ENCODE results near the gene DOK5. TPM values are rescaled to one million over a fixed set of nuclear protein-coding genes. Genes with fewer than 3 reads are reported as not detected.

DOK5 gene
- total RNA-seq, 2 experiments from 2014 or later, result not detected

DNA sequence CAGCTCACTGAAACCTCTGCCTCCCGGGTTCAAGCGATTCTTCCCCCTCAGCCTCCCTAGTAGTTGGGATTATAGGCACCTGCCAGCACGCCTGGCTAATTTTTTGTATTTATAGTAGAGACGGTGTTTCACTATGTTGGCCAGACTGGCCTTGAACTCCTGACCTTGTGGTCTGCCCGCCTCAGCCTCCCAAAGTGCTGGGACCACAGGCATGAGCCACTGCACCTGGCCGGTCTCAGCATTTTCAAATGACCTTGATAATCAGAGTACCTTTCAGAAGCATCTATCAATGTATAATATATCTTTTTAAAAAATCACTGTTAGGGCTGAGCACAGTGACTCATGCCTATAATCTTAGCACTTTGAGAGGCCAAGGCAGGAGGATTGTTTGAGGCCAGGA lies 143.0 kb downstream of the DOK5 start:
- no peak overlapping the region for H3K4me3 ChIP-seq (ENCODE audit: low read depth, low read length, poor library complexity, severe bottlenecking)
- H3K9me3 ChIP-seq (ENCODE audit: low read length), result no peaks in the 10 kb centered on the region
- H3K4me1 ChIP-seq (ENCODE audit: insufficient read depth, low read length, poor library complexity, severe bottlenecking), result no peaks in the 10 kb centered on the region
- no peaks in the 10 kb centered on the region for H3K79me2 ChIP-seq (ENCODE audit: insufficient read depth, low read depth, low read length)
- ChIA-PET POLR2A (no interaction called here), CTCF (ENCODE audit: unreplicated experiment) (no interaction called here)
- H3K27ac ChIP-seq (ENCODE audit: low read depth, low read length, poor library complexity, severe bottlenecking), result no peak overlapping the region
- H3K36me3 ChIP-seq (ENCODE audit: insufficient read depth, low read length), result no peaks in the 10 kb centered on the region
- H3K9me2 ChIP-seq (ENCODE audit: insufficient read depth, low read length), result no peaks in the 10 kb centered on the region
- no peak overlapping the region for H2AFZ ChIP-seq (ENCODE audit: low read length)
- intact Hi-C loops (cut with micrococcal nuclease; ENCODE audit: unreplicated experiment), result no loop called here
- TF ChIP-seq EZH2phosphoT487 (IDR thresholded peaks at IDR 0.05; ENCODE audit: borderline replicate concordance, low read depth, low read length) (no peak), CTCF (conservative IDR thresholded peaks at IDR 0.05; ENCODE audit: low read length) (no peak)
- no peak for DNase-seq (ENCODE audit: low spot score)
- H3K4me2 ChIP-seq (ENCODE audit: low read length), result no peak overlapping the region
- no peaks in the 10 kb centered on the region for H4K20me1 ChIP-seq (ENCODE audit: insufficient read depth, low read length)
- no TSS peak for BruUV-seq (replicated peaks)

- Histone ChIP-seq H3K4me2 (ENCODE audit: low read length) (no peak overlapping the region), H3K9me2 (ENCODE audit: insufficient read depth, low read length) (no peaks in the 10 kb centered on the region), H3K79me2 (ENCODE audit: insufficient read depth, low read depth, low read length) (no peaks in the 10 kb centered on the region), H3K4me1 (ENCODE audit: insufficient read depth, low read length, poor library complexity, severe bottlenecking) (no peaks in the 10 kb centered on the region), H3K9me3 (ENCODE audit: low read length) (no peaks in the 10 kb centered on the region), H3K4me3 (ENCODE audit: low read depth, low read length, poor library complexity, severe bottlenecking) (no peak overlapping the region), H2AFZ (ENCODE audit: low read length) (no peak overlapping the region), H3K27ac (ENCODE audit: low read depth, low read length, poor library complexity, severe bottlenecking) (no peak overlapping the region), H4K20me1 (ENCODE audit: insufficient read depth, low read length) (no peaks in the 10 kb centered on the region), H3K36me3 (ENCODE audit: insufficient read depth, low read length) (no peaks in the 10 kb centered on the region)
- CTCF ChIA-PET (ENCODE audit: unreplicated experiment), result no interaction called here
- no peak for TF ChIP-seq CTCF (conservative IDR thresholded peaks at IDR 0.05; ENCODE audit: low read length)
- no peak for DNase-seq (ENCODE audit: low spot score)
- POLR2A ChIA-PET, result no interaction called here
- intact Hi-C loops (cut with micrococcal nuclease; ENCODE audit: unreplicated experiment), result no loop called here
- no TSS peak for BruUV-seq (replicated peaks)
Observed at GRCh38 chr20:54619181-54619580, 143.8 kb downstream of the DOK5 start.

DNA sequence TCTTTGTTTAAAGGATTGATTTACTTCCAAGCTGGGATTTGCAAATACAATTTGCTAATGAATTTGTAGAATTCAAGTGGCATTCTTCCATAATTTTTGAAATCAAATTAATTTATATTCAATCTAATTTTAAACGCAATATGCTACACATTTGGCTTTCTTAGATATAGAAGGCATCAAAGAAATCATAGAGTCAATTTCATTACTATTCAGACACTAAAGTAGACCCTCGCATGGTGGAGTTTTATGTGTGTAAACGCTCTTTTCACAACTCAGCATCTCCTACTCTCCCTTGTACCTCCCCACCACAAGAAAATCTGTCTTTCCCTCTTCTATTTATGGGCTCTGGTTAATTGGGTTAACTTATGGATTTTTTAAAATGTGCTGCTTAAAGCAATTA lies 144.3 kb downstream of the DOK5 start:
- Histone ChIP-seq H3K79me2 (ENCODE audit: insufficient read depth, low read depth, low read length) (no peaks in the 10 kb centered on the region), H2AFZ (ENCODE audit: low read length) (no peak overlapping the region), H3K4me2 (ENCODE audit: low read length) (no peak overlapping the region), H3K9me3 (ENCODE audit: low read length) (no peaks in the 10 kb centered on the region), H3K4me3 (ENCODE audit: low read depth, low read length, poor library complexity, severe bottlenecking) (no peak overlapping the region), H3K9me2 (ENCODE audit: insufficient read depth, low read length) (no peaks in the 10 kb centered on the region), H3K4me1 (ENCODE audit: insufficient read depth, low read length, poor library complexity, severe bottlenecking) (no peaks in the 10 kb centered on the region), H3K27ac (ENCODE audit: low read depth, low read length, poor library complexity, severe bottlenecking) (no peak overlapping the region), H3K36me3 (ENCODE audit: insufficient read depth, low read length) (no peaks in the 10 kb centered on the region), H4K20me1 (ENCODE audit: insufficient read depth, low read length) (no peaks in the 10 kb centered on the region)
- CTCF ChIA-PET (ENCODE audit: unreplicated experiment), result no interaction called here
- POLR2A ChIA-PET, result no interaction called here
- intact Hi-C loops (cut with micrococcal nuclease; ENCODE audit: unreplicated experiment), result no loop called here
- no peak for TF ChIP-seq CTCF (conservative IDR thresholded peaks at IDR 0.05; ENCODE audit: low read length)
- TF ChIP-seq EZH2phosphoT487 (IDR thresholded peaks at IDR 0.05; ENCODE audit: borderline replicate concordance, low read depth, low read length), result no peak
- DNase-seq (ENCODE audit: low spot score), result no peak
- no TSS peak for BruUV-seq (replicated peaks)

All from OCI-LY7 (cell line).